OCI-LY1 (cell line): Measurements from ENCODE around the gene EN2.

Experiments
- H2AFZ ChIP-seq: fragments of 200-600 bp; sonication (generic), shearing (Covaris generic); 2 replicates; pipeline ENCODE4 v1.6.0; 2014; ENCODE audit warnings: antibody characterized with exemption, mild to moderate bottlenecking, low read length
- H3F3A ChIP-seq: fragments of 200-600 bp; sonication (generic), shearing (Covaris generic); 2 replicates; pipeline ENCODE4 v1.6.0; 2014; ENCODE audit warnings: mild to moderate bottlenecking, antibody characterized with exemption, low read length, moderate library complexity; ENCODE audit not compliant: insufficient read depth
- H3K27ac ChIP-seq: fragments of 200-600 bp; sonication (generic); 2 replicates; pipeline ENCODE4 v1.5.1; 2014; ENCODE audit warnings: low read length, mixed run types, mild to moderate bottlenecking, low read depth; ENCODE audit not compliant: poor library complexity, severe bottlenecking
- H3K27me3 ChIP-seq: fragments of 200-600 bp; sonication (generic); 2 replicates; pipeline ENCODE4 v1.6.0; 2014; ENCODE audit warnings: antibody characterized with exemption, mild to moderate bottlenecking, low read length, moderate library complexity; ENCODE audit not compliant: insufficient read depth
- H3K36me3 ChIP-seq: fragments of 200-600 bp; sonication (generic); 2 replicates; pipeline ENCODE4 v1.6.1; 2014; ENCODE audit warnings: mild to moderate bottlenecking, antibody characterized with exemption, low read length, moderate library complexity, mixed read lengths; ENCODE audit not compliant: insufficient read depth
- H3K4me1 ChIP-seq: fragments of 200-600 bp; sonication (generic); 2 replicates; pipeline ENCODE4 v1.5.1; 2014; ENCODE audit warnings: mild to moderate bottlenecking, low read length, moderate library complexity; ENCODE audit not compliant: insufficient read depth, severe bottlenecking
- H3K4me2 ChIP-seq: fragments of 200-600 bp; sonication (generic), shearing (Covaris generic); 2 replicates; pipeline ENCODE4 v1.6.1; 2014; ENCODE audit warnings: low read length
- H3K4me3 ChIP-seq: fragments of 200-600 bp; sonication (generic); 2 replicates; pipeline ENCODE4 v1.5.1; 2014; ENCODE audit warnings: low read length, low read depth, mild to moderate bottlenecking, mixed read lengths; ENCODE audit not compliant: poor library complexity, severe bottlenecking
- H3K79me2 ChIP-seq: fragments of 200-600 bp; shearing (Covaris generic); 2 replicates; pipeline ENCODE4 v1.6.1; 2016; ENCODE audit warnings: mixed run types, low read length, mixed read lengths; ENCODE audit not compliant: insufficient read depth
- H3K9ac ChIP-seq: fragments of 200-600 bp; sonication (generic), shearing (Covaris generic); 2 replicates; pipeline ENCODE4 v1.6.1; 2014; ENCODE audit warnings: mild to moderate bottlenecking, low read length, mixed read lengths
- H3K9me2 ChIP-seq: fragments of 200-600 bp; sonication (generic), shearing (Covaris generic); 2 replicates; pipeline ENCODE4 v1.6.1; 2014; ENCODE audit warnings: low read depth, mild to moderate bottlenecking, low read length, mixed read lengths
- H3K9me3 ChIP-seq: fragments of 200-600 bp; shearing (Covaris generic); 2 replicates; pipeline ENCODE4 v1.6.1; 2014; ENCODE audit warnings: low read length, mixed read lengths
- H4K20me1 ChIP-seq: fragments of 200-600 bp; sonication (generic), shearing (Covaris generic); 2 replicates; pipeline ENCODE4 v1.6.0; 2016; ENCODE audit warnings: mild to moderate bottlenecking, low read length; ENCODE audit not compliant: insufficient read depth
- CTCF ChIP-seq: fragments of 200-600 bp; sonication (generic), shearing (Covaris generic); IDR thresholded peaks from 2 replicates; pipeline ENCODE4 v1.5.1; 2017; ENCODE audit warnings: mild to moderate bottlenecking, antibody characterized with exemption, low read length, moderate library complexity, mixed read lengths
- EZH2 ChIP-seq: fragments of 200-600 bp; sonication (generic), shearing (Covaris generic); IDR thresholded peaks from 2 replicates; pipeline ENCODE4 v1.8.0; 2017; ENCODE audit warnings: borderline replicate concordance, mixed run types, mild to moderate bottlenecking, antibody characterized with exemption, low read length, moderate library complexity, mixed read lengths

The EN2 gene

GRCh38 chr7:155430606-155431005, 27.3 kb upstream of the EN2 start:
- Histone ChIP-seq H3K9ac (no peak overlapping the region), H3K27me3 (peaks cover 28% of the 10 kb centered on the region), H4K20me1 (no peaks in the 10 kb centered on the region), H3F3A (no peaks in the 10 kb centered on the region), H3K27ac (no peak overlapping the region), H2AFZ (no peak overlapping the region), H3K9me2 (no peaks in the 10 kb centered on the region), H3K79me2 (no peaks in the 10 kb centered on the region), H3K36me3 (no peaks in the 10 kb centered on the region), H3K9me3 (no peaks in the 10 kb centered on the region), H3K4me2 (no peak overlapping the region), H3K4me3 (no peak overlapping the region), H3K4me1 (no peaks in the 10 kb centered on the region)
- TF ChIP-seq EZH2 (no peak), CTCF (no peak)

- H3F3A ChIP-seq, result no peaks in the 10 kb centered on the region
- H3K79me2 ChIP-seq, result no peaks in the 10 kb centered on the region
- TF ChIP-seq EZH2, result no peak
- no peak for TF ChIP-seq CTCF
- H4K20me1 ChIP-seq, result no peaks in the 10 kb centered on the region
- H3K9me2 ChIP-seq, result no peaks in the 10 kb centered on the region
- H3K27ac ChIP-seq, result no peak overlapping the region
- H3K9me3 ChIP-seq, result no peaks in the 10 kb centered on the region
- no peak overlapping the region for H3K4me3 ChIP-seq
- H3K27me3 ChIP-seq, result peaks cover 28% of the 10 kb centered on the region
- H2AFZ ChIP-seq, result no peak overlapping the region
- no peaks in the 10 kb centered on the region for H3K36me3 ChIP-seq
- H3K9ac ChIP-seq, result no peak overlapping the region
- H3K4me1 ChIP-seq, result no peaks in the 10 kb centered on the region
- H3K4me2 ChIP-seq, result no peak overlapping the region
These were observed 26.7 kb upstream of the EN2 start for GRCh38 chr7:155431231-155431630.

GRCh38 chr7:155431711-155432110, 26.2 kb upstream of the EN2 start:
- Histone ChIP-seq H3K4me3 (no peak overlapping the region), H3F3A (no peaks in the 10 kb centered on the region), H2AFZ (no peak overlapping the region), H3K9me2 (no peaks in the 10 kb centered on the region), H3K27ac (no peak overlapping the region), H4K20me1 (no peaks in the 10 kb centered on the region), H3K27me3 (peaks cover 28% of the 10 kb centered on the region), H3K9me3 (no peaks in the 10 kb centered on the region), H3K4me2 (no peak overlapping the region), H3K36me3 (no peaks in the 10 kb centered on the region), H3K9ac (no peak overlapping the region), H3K4me1 (no peaks in the 10 kb centered on the region), H3K79me2 (no peaks in the 10 kb centered on the region)
- TF ChIP-seq CTCF, result no peak
- TF ChIP-seq EZH2, result no peak
